Esophagus muscularis mucosa (tissue), 3 donors: ENCODE data around the gene ALAS2.

Experiments
- POLR2A ChIP-seq: fragments of 450-650 bp; IDR thresholded peaks from one replicate; pipeline ENCODE4 v1.6.1; 2017; ENCODE audit warnings: antibody characterized with exemption, moderate library complexity, mild to moderate bottlenecking, low read depth
- POLR2AphosphoS5 ChIP-seq, 2 donors: sonication (generic); formaldehyde crosslinking; IDR thresholded peaks; one replicate each; pipeline ENCODE4 v1.6.1; 2017; ENCODE audit warnings: antibody characterized with exemption in 2 of 2
- TF ChIP-seq, protein P1 (sequence below), 3 experiments: fragments of 200-600 bp in 2 of 3; fragments of 450-650 bp in 1 of 3; sonication (generic) in 2 of 3; IDR thresholded peaks; one replicate each; pipeline ENCODE4 v1.5.1; 2017 to 2019; ENCODE audit warnings: antibody characterized with exemption in 3 of 3, mild to moderate bottlenecking in 2 of 3, moderate library complexity in 1 of 3

DNA sequence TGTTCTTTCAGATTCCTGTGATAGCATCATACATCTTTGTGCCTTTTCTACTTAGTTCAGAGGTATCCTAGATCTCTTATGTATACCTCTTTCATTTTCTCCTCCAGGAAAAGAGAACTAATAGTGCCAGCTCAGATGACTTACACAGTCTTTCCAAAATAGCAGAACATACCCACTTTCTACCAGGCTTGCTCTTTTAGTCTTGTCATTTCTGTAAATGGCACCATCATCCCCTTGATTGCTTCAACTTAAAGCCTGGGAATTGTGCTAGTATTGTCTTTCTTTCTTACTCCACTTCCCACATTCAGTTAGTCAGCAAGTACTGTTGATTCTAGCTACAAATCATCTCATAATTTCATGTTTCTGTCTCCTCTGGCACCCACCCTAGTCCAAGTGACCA lies 25.5 kb downstream of the ALAS2 start:
- TF ChIP-seq POLR2AphosphoS5 (IDR thresholded peaks at IDR 0.05) (no peak), POLR2A (no peak)
- TF ChIP-seq, protein P1, sequence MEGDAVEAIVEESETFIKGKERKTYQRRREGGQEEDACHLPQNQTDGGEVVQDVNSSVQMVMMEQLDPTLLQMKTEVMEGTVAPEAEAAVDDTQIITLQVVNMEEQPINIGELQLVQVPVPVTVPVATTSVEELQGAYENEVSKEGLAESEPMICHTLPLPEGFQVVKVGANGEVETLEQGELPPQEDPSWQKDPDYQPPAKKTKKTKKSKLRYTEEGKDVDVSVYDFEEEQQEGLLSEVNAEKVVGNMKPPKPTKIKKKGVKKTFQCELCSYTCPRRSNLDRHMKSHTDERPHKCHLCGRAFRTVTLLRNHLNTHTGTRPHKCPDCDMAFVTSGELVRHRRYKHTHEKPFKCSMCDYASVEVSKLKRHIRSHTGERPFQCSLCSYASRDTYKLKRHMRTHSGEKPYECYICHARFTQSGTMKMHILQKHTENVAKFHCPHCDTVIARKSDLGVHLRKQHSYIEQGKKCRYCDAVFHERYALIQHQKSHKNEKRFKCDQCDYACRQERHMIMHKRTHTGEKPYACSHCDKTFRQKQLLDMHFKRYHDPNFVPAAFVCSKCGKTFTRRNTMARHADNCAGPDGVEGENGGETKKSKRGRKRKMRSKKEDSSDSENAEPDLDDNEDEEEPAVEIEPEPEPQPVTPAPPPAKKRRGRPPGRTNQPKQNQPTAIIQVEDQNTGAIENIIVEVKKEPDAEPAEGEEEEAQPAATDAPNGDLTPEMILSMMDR (IDR thresholded peaks at IDR 0.05) = no peak
